CD4-positive, alpha-beta T cell treated with Interleukin-21 for 1 hour (primary cell): Measurements from ENCODE around the gene F2RL2.
"Not testable (repeated sequence)": the region's sequence is repeated elsewhere in the genome, so short reads cannot be mapped to it uniquely, and the experiment has no call there.

Experiments
- DNase-seq: peaks from one replicate; pipeline ENCODE4 v3.0.0-alpha.2; 2020

Gene F2RL2

DNA sequence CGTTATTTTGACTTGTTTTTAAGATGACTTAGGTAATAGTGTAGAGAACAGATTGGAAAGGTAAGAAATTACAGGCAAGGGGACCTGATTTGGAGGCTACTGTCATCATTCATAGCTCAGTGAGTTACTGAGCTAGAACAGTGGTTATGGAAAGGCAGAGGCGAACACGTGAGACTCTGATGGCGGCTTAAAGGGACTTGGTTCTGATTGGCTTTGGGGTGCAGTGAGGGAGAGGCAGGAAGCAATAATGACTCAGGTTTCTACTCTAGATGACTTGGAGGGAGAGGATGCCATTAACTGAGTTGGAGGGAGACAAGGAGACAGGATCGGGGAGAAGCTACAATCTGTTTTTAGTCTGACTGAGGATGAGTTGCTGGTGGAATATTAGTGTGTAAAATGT lies 3.0 kb downstream of the F2RL2 start:
- no peak for DNase-seq

DNA sequence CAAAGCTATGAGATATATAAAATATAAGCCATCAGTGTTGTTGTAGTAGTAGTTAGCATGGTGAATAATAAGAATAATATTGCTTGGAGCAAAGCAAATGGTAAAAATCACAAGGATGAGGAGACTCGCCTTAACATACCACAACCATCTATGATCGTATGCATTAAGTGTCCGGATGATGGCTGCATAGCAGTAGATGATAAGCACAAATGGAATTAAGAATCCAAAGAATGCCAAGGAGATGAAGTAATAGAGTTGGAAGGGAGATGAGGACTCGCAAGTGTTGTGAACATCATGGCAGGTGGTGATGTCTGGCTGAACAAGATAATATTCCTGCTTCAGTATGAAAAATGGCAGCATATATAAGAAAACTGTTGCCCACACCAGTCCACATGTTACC lies 5.5 kb downstream of the F2RL2 start:
- no peak for DNase-seq

DNA sequence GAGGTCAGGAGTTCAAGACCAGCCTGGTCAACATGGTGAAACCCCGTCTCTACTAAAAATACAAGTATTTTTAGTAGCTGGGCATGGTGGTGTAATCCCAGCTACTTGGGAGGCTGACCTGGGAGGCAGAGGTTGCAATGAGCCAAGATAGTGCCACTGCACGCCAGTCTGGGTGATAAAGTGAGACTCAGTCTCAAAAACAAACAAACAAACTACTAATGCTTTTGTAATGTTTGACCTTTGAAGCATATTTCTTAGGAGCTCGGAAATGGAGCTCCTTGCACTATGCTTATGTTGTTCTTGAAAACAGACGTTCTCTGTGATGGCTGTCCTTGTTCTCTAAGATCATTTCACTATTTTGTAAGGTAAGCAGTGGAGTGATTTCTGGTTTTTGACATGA lies 6.0 kb downstream of the F2RL2 start:
- no peak for DNase-seq

DNA sequence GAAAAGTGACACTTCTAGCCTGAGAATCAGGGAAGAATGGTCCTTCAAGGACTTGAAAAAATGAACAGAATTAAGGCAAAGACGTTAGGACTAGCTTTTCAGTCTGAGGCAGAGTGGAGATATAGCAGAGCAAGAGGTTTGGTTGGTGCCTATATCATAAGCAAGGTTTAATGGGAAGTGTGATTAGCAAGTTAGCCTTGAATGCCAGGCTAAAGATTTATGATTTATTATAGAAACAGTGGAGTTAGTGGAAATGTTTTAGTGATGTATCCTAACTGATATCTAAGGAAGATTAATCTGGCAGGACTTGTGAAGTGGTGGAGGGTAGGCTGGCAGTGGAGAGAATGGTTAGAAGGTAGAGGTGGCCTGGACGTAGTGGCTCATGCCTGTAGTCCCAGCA lies 7.0 kb downstream of the F2RL2 start:
- DNase-seq, result no peak

- no peak for DNase-seq
These were observed 7.4 kb downstream of the F2RL2 start for GRCh38 chr5:76615759-76616158.

DNA sequence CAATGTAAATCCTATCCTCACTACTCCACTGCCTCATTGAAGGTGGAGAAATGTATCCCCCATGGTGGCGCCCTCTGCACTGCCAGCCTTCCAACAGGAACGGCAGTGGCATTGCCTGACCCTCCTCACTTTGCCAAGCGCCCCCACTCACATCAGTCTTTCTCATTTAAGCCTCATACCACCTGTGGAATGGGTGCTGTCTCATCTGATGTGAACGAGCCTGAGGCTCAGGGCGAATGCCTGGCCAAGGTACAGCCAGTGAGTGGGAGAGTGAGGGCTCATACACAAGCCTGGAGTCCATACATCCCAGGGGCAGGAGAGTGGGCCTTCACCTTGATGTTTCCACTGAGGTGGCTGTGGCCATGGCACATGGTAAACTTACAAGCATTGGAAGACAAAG lies 10.3 kb downstream of the F2RL2 start:
- DNase-seq, result no peak

DNA sequence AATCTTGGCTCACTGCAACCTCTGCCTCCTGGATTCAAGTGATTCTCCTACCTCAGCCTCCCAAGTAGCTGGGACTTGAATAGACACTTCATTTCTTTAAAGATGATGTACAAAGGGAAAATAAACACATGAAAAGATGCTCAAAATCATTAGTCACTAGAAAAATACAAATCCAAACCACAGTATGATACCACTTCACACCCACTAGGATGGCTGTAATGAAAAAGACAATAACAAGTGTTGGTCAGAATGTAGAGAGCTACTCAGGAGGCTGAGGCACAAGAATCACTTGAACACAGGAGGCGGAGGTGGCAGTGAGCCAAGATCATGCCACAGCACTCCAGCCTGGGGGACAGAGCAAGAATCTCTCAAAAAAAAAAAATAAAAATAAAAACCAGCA lies 13.0 kb downstream of the F2RL2 start:
- DNase-seq, result no peak

DNA sequence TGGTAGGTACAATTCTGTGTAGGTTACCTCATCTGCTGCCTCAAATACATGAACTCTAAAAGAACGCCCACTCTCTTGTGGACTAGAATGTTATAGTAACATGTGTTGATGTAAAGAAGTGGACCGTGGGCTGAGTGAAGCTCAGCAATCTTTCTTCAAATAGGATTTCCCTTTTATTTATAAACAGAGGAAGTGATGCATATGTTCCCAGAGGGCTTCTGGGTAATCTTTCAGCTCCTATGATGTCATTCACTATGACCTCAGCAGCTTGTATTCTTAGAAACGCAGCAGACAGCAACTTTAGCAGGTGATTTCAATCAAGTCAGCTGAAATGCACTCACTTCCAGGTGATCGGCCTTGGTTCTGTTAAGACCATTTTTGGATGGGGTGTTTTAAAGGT lies 14.4 kb downstream of the F2RL2 start:
- peak; percentile 37 for DNase-seq

GRCh38 chr5:76607353-76607871 lies 15.8 kb downstream of the F2RL2 start:
- no peak for DNase-seq

DNA sequence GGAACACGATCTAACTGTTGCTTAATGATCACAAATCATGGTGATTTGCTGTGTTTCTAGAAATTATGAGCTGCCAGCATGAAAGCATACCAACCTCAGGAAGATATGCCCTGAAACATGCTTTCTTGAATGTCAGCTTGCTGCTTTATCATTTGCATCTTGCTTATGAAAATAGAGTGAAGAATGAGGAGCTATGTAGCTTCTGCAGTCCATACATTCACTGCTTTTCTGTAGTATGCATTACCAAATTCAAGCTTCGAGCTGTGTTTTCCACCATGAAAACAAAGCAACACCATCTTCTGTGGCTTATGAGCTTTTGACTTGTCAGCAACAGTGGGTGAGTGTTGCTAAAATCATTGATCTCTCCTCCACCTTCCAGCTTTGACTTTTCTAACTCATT lies 16.5 kb downstream of the F2RL2 start:
- DNase-seq, result no peak

DNA sequence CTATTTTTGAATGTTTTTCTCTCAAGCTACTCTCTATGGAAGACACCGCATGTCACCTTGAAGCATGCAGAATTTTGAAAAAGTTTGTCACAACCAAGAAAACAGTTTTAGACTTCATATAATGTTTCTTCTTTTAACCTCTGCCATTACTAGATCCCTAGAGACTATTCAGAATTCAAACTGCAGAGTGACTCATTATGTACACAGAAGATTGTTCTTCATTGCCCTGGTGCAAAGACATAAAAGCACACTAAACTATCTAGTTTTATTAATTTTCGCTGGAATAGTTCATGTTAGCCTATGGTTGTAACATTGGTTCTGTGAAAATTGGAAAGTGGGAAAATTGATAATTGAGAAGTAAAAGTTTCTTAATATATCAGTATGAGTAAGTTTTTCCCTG lies 18.4 kb downstream of the F2RL2 start:
- DNase-seq, result no peak

DNA sequence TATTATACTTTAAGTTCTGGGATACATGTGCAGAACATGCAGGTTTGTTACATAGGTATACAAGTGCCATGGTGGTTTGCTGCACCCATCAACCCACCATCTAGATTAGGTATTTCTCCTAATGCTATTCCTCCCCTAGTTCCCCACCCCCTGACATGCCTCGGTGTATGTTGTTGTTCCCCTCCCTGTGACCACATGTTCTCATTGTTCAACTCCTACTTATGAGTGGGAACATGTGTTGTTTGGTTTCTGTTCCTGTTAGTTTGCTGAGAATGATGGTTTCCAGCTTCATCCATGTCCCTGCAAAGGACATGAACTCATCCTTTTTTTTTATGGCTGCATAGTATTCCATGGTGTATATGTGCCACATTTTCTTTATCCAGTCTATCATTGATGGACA lies 19.2 kb downstream of the F2RL2 start:
- not testable (repeated sequence) for DNase-seq

- no peak for DNase-seq
These were observed 21.0 kb downstream of the F2RL2 start for GRCh38 chr5:76602094-76602726.

DNA sequence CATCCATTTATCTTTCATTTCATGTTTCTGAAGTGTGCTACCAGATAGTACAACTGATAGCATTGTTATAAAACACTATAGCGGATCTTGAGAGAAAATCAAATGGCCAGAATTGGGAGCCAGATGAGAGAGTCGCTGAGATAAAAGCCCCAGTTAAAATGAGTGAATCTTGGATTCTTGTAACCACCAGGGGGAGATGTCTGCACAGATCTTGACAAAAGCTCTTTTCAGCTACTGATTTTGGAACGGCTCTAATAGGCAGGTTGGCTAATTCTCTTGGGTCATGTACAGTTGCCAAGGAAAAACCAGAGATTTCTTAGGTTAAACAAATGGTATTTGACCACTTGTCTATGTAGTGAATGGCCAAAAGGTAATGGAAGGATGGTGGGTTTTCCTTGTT lies 21.7 kb downstream of the F2RL2 start:
- peak; percentile 64 for DNase-seq

GRCh38 chr5:76600716-76601115 lies 22.5 kb downstream of the F2RL2 start:
- no peak for DNase-seq

GRCh38 chr5:76598531-76598930 lies 24.7 kb downstream of the F2RL2 start:
- no peak for DNase-seq

DNA sequence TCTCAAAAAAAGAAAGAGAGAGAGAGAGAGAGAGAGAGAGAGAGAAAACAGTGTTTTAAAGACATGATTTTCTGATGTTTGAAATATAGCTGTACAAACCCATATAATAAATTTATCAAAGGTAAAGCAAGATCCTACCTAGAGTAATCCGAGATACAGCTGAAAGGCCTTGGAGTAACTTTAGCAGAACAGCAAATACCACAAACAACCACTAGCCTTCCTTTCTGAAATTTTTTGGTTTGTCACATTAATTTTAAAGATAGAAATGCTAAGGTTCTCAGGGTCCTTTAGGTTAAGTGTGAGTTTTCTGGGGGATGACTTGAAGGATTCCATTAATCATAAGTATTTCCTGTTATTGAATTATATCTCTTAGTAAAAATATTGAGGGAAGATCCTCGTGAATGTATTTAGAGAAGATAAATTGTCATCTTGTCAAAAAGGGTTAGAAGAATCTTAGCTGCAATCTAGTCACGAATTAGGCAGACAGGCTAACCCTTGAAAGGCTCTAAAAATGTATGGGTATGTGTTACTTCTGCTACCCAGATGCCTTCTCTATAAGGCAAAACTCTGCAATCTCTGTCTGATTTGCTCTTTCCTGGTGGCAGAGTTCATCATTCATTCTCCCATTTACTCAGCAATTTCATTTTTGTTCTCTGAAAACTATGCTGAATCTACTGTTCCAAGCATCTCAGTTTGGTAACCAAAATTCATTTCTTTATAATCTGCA lies 27.3 kb downstream of the F2RL2 start:
- DNase-seq, result no peak

DNA sequence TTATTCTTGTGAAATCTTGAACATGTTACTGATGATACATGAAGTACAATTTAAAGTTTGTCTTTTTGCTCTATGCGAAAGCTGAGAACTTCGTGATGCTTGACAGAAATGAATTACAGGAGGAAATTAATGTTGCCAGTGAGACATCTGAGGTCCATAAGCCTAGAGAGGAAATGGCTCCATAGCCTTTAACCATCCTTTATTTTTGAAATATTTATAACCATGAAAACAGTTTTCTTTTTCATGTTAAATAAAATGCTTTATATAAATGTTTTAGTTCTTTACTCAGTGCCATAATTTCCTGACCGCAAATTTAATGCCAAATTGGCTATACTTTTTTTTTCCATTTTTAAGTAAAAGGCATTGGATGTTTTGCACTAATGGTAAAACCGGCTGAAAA lies 29.1 kb downstream of the F2RL2 start:
- DNase-seq, result no peak

- DNase-seq, result no peak
These were observed 30.5 kb downstream of the F2RL2 start for GRCh38 chr5:76592692-76593091.

- DNase-seq, result no peak
These were observed 31.8 kb downstream of the F2RL2 start for GRCh38 chr5:76591366-76591765.

DNA sequence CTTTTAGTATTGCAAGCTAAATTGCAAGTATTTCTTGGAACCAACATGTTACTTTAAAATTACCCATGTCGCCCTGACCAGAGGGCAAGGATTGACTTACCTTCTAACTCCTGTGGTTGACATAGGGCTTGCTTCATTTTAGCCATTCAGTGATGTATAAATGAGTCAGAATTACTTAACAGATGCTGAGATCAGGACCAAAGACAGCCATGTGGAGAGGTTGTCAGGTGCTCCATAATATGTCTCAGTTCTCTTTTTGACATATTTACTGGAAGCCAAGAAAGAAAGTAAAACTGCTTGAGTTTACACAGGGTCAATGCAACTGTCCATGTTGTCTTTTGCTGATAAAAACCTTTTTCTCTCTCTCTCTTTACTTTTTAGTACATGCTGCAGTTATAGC lies 33.2 kb downstream of the F2RL2 start:
- no peak for DNase-seq

- no peak for DNase-seq
These were observed 36.7 kb downstream of the F2RL2 start for GRCh38 chr5:76586531-76586930.

DNA sequence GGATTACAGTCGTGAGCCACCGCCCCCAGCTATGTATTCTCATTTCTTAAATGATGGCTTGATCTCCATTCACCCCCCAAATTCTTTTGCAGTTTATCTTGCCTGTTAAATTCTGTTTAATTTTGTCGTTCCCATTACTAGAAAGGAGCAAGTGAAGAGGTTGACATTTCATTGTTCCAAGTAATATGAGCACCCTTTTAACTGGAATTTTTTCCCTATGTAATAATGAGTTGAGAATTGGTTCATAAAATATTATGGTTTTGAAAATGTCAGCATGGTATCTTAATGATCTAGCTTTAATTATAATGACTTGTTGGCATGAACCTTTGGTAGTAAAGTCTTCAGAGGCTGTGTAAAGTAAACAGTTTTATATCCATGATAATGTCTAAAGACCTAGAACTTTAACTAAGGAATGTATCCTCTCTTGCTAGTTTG lies 37.4 kb downstream of the F2RL2 start:
- DNase-seq, result no peak

GRCh38 chr5:76583163-76584047 lies 39.8 kb downstream of the F2RL2 start:
- DNase-seq, result peak; percentile 46
